Endothelial cell of hepatic sinusoid (primary cell): ENCODE data around the gene C2CD4D.
"Not testable (repeated sequence)": the region's sequence is repeated elsewhere in the genome, so short reads cannot be mapped to it uniquely, and the experiment has no call there.

ENCODE experiments used
- in situ Hi-C: cut with HindIII; loops from 2 replicates; pipeline ENCODE4 v1.10.0; 2017; ENCODE audit warnings: low sequenced_read_pairs

The C2CD4D gene

DNA sequence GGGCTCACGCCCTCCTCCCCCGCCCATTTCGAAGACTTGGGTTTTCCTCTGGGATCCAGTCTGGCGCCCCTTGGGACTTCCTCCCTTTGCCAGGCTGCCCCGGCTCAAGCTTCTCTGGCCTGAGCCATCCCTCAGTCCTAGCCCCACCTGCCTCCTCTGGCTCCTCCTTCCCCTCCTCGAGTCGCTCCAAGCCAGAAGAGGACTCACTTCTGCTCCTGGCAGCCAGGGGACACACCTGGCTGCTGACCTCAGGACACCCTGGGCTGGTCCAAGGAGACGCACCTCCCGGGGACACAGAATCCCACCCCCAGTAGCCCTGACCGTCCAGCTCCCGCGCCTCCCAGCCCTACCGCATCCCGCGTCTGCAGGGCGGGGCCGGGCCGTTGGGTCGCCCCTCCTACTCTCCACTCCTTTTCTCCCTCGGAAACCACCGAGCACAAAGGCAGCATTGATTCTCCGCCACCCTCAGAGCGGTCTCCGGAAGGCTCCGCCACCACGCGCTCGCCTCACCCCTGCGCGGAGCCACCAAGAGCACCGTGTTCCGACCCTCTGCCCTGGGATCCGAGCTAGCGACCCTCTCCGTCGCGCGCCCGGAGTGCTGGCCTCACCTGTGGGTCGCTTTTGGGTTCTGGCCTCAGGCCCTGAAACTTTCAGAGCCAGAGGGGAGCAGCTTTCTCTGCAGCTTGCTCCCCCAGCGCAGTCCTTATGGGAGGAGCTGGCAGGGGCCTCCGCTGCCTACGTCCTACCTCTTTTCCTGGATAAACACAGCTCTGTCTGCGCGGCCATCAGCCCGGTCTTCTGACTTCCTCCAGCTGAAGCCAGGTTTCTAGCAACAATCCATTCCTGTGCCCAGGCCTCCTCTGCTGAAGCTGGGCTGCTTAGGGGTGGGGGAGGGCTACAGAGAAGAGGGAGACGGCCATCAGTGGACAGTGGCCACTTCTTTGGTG is at the start of gene C2CD4D:
Gene C2CD4D, minus strand, starts transcription at position 364 of the 947 bp plus-strand sequence. CDS start 831 bp downstream, outside the sequence.
- in situ Hi-C loops, result loop anchor here (5.0 kb wide), 1 partner anchor 97 kb away; no protein-coding TSS in a partner anchor

DNA sequence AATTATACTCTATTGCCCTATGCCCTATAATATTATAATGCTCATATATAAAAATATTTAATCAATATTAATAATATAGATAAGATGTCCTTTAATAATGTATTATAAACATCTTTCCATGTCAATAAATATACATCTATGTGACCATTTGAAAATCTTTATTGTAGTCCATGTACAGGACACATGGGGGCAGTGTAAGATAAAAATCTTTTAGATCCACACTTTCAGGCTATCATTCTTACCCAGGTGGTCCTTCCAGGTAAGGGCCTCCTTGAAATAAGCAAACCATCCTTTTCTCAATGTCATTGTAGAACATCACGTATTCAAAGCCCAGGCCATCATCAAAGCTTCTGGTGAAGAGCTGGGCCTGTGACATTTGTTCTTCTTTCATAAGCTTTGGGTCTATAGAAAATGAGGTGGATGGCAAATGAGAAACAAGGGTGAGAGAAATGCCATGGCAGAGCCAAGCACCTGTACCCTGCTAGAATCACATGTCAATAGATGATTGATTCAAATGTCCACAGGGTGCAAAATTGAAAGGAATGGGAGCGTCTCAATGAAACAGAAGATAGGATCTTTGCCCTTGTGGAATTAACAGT is 49.5 kb upstream of the C2CD4D start:
- in situ Hi-C loops, result no loop called here

DNA sequence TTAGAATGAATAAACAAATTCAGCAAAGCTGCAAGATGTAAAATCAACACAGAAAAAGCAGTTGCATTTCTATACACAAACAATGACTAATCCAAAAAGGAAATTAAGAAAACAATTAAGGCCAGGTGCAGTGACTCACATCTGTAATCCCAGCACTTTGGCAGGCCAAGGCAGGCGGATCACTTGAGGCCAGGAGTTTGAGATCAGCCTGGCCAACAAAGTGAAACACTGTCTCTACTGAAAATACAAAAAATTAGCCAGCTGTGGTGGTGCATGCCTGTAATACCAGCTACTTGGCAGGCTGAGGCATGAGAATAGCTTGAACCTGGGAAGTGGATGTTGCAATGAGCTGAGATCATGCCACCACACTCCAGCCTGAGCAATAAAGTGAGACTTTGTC is 47.4 kb upstream of the C2CD4D start:
- in situ Hi-C loops, result no loop called here

DNA sequence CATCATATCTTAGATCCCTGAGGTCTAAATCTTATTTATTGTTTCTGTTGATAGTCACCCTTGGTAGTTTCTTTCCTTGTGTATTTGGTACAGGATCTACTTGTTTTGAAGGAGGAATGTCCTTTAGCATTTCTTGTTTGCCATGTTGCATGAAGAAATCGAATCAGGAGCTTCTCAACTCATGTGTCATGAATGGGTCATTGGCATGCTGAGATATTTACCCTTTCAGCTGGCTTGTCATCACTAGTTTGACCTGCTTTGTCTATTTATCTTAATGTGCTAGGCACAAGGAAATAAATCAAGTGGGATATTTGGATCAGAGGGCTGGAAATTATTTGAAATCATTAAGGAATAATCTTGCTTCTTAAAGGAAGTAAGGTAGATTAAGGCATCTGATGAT is 45.9 kb upstream of the C2CD4D start:
- in situ Hi-C loops, result no loop called here

DNA sequence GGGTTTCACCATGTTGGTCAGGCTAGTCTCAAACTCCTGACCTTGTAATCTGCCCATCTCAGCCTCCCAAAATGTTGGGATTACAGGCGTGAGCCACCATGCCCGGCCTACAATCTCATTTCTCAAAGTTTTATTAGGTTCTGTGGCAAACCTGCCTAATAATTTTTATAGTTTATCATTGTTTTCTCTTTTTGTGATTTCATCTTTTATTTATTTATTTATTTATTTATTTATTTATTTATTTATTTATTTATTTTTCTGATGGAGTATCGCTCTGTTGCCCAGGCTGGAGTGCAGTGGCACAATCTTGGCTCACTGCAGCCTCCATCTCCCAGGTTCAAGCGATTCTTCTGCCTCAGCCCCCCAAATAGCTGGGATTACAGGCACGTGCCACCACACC is 45.3 kb upstream of the C2CD4D start:
- in situ Hi-C loops, result not testable (repeated sequence)

- in situ Hi-C loops, result not testable (repeated sequence)
Measured at GRCh38 chr1:151884445-151884844, 44.8 kb upstream of the C2CD4D start.

GRCh38 chr1:151883898-151884297 is 44.3 kb upstream of the C2CD4D start:
- in situ Hi-C loops, result not testable (repeated sequence)

GRCh38 chr1:151882918-151883317 is 43.3 kb upstream of the C2CD4D start:
- in situ Hi-C loops, result not testable (repeated sequence)

- in situ Hi-C loops, result no loop called here
Measured at GRCh38 chr1:151882466-151882865, 42.8 kb upstream of the C2CD4D start.

- in situ Hi-C loops, result no loop called here
Measured at GRCh38 chr1:151881479-151881878, 41.9 kb upstream of the C2CD4D start.

- in situ Hi-C loops, result no loop called here
Measured at GRCh38 chr1:151875419-151876097, 35.9 kb upstream of the C2CD4D start.

- in situ Hi-C loops, result not testable (repeated sequence)
Measured at GRCh38 chr1:151872776-151873175, 33.2 kb upstream of the C2CD4D start.

GRCh38 chr1:151871284-151872030 is 31.8 kb upstream of the C2CD4D start:
- in situ Hi-C loops, result no loop called here

DNA sequence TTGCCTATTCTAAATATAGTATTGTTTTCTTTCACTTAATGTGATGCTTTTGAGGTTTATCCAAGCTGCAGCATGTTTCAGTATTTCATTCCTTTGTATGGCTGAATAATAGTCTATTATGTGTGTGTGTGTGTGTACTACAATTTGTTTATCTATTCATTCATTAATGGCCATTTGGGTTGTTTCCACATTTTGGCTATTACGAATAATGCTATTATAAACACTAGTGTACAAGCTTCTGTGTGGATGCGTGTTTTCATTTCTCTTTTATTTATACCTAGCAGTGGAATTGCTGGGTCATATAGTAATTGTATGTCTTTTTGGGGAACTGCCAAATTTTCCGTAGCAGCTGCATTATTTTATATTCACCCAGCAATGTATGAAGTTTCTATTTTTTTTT is 28.9 kb upstream of the C2CD4D start:
- in situ Hi-C loops, result no loop called here

DNA sequence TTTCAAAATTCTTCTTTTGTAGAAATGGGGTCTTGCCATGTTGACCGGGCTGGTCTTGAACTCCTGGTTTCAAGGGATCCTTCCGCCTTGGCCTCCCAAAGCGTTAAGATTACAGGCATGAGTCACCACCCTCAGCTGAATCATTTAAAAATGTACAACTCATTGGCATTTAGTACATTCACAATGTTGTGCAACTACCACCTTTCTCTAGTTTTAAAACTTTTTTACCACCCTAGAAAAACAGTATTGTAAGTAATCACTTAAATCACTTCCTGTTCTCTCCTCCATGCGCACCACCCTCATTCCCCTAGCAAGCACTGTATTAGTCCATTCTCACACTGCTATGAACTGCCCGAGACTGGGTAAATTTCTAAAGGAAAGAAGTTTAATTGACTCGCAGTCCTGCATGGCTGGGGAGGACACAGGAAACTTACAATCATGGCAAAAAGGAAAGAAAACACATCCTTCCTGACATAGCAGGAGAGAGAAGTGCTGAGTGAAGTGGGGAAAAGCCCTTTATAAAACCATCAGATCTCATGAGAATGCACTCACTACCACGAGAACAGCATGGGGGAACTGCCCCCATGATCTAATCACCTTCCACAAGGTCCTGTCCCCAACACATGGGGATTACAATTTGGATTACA is 28.3 kb upstream of the C2CD4D start:
- in situ Hi-C loops, result no loop called here

- in situ Hi-C loops, result no loop called here
Measured at GRCh38 chr1:151867321-151867720, 27.7 kb upstream of the C2CD4D start.

DNA sequence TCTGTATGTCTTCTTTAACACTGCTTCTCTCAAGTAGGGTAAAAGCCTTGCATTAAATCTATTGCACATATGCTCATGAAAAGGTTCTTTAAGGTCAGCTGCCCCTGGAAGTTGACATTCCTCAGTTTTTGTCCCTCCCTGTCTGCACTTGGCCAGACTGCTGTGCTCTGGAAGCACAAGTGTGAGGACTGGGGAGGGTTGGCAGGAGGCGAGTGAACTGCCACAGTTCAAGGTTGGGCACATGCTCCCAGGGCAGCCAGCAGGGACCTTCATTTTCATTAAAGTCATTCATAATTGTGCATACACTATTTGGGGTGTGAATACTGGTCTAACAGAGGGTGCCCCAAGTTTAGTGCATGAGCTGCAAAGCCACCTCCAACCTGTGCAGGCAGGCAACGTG is 24.8 kb upstream of the C2CD4D start:
- in situ Hi-C loops, result no loop called here

- in situ Hi-C loops, result no loop called here
Measured at GRCh38 chr1:151862604-151863003, 23.0 kb upstream of the C2CD4D start.

- in situ Hi-C loops, result no loop called here
Measured at GRCh38 chr1:151860504-151861187, 21.0 kb upstream of the C2CD4D start.

DNA sequence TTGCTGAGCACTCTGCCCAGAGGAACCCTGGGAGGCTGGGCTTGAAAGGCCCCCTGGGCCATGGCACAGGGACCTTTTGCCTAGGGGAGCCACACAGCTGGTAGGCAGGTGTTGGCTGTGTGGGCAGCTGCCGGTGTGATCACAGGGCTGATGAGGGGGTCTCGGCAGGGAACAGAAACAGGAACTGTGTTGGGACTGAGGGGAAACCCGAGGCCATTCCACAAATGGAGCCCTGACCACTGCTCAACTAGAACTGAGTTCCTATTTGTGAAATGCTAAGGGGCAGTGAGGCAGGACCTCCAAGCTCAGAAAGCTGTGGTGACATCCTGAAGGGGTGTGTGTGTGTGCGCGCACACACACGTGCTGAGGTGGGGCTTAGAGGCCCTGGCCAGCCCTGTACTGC is 20.3 kb upstream of the C2CD4D start:
- in situ Hi-C loops, result no loop called here
